Stimulated activated CD8-positive, alpha-beta memory T cell treated with anti-CD3 and anti-CD28 coated beads, Interleukin-4, amount 100 ng/mL, for 1 hour (primary cell): Measurements from ENCODE around the gene RAB11FIP4.

Experiments used
- DNase-seq, 2 donors: peaks; one replicate each; pipeline ENCODE4 v3.0.0-alpha.2; 2020; ENCODE audit warnings: low read depth in 2 of 2, low spot score in 1 of 2

Gene RAB11FIP4

DNA sequence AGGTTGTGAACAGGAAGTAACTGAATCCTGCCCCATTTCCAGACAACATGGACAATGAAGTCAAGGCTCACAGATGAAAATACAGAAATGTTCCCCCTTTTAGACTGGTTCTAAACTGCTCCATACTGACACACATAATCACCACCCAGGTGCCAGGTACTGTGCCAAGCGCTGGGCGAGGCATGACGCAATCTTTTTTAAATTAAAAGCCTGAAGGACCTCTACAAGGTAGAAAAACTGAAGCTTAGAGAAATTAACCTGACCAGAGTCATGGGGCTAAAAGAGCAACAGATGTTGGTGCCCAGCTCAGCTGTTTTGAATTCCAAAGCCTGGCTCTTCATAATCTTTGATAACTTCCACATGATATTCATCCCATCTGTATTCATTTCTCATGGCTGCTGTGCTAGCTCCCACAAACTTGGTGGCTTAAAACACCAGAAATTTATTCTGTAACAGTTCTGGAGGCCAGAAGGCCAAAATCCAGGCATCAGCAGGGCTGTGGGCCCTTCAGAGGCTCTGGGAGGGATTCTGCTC, 4.9 kb upstream of the RAB11FIP4 start:
- DNase-seq, result no peak

- no peak for DNase-seq
These were observed 4.0 kb upstream of the RAB11FIP4 start for GRCh38 chr17:31387438-31387837.

- no peak for DNase-seq
These were observed 3.1 kb upstream of the RAB11FIP4 start for GRCh38 chr17:31388351-31388750.

- no peak for DNase-seq
These were observed 2.5 kb upstream of the RAB11FIP4 start for GRCh38 chr17:31388770-31389656.

- no peak for DNase-seq
These were observed 1.7 kb upstream of the RAB11FIP4 start for GRCh38 chr17:31389657-31390381.

- no peak for DNase-seq
These were observed 1.1 kb upstream of the RAB11FIP4 start for GRCh38 chr17:31390426-31390747.

DNA sequence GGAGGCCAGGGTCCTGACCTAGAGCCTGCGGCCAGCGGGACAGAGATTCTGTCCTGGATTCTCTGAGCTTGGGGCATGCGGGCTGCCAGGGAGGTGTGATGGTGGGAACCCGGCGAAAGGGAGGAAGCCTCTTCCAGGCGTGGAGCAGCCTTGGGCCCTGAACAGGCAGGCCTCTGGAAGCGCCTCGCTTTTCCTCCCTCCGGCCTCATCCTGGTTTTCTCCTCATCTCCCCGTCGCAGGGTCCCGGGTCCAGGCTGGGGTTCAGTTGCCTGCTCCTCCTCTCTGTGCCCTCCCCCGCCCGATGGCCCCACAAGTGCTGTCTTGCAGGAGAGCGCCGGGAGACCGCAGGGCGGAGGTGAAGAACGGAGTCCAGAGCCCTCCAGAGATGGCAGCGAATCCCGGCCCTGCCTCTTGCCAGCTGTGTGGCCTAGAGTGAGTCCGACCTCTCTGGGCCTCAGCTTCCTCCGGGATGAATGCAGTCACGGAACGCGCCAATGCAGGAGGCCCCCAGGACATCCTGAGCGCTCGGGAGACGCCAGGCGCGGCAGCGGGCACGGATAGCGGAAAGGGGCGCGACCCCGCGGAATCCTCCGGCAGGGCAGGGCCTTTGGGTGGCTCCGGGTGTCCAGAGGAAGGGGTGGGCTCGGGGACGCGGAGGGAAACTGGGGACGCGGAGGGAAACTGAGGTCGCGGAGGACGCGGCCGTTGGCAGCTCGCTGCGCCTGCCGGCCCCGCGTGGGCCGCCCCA, 553 bp upstream of the RAB11FIP4 start:
- no peak for DNase-seq

GRCh38 chr17:31392002-31392855, 754 bp downstream of the RAB11FIP4 start:
- no peak for DNase-seq

- no peak for DNase-seq
These were observed 1.6 kb downstream of the RAB11FIP4 start for GRCh38 chr17:31392856-31393748.

DNA sequence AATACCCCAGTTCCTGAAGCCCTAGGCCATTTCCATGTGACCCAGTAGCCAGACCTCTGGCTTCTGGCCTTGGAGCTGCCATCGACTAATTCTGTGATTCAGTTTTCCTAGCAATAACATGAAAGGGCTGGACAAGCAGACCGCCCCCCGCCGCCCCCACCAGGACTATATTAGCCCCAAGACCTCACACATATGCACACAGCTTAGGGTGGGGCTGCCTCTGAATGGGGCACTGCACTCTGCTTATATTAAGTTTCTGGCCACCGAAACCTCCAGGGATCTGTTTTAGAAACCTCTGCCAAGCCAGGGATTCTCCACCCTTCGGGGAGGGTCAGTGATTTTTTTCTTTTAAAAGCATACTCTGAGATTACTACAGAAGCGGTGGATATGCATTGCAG, 2.3 kb downstream of the RAB11FIP4 start:
- DNase-seq, result no peak

DNA sequence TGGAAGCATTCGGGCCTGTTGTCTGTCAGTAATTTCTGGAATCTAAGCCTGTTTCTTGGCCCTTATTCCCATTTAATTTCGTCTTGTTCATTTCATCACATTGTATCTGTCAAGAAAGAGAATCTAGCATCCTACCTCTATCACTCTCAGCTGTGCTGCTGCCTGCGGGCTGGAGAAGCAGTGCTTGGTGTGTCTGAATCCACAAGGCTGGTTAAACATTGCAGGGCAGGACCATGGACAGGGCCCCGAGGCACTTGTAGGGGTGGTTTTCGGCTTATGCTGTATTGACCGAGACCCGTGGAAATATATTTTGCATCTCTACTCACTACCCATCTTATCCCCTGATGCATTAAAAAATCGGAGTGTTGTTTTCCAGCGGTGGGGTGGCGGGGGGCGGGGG, 3.1 kb downstream of the RAB11FIP4 start:
- DNase-seq, result no peak

DNA sequence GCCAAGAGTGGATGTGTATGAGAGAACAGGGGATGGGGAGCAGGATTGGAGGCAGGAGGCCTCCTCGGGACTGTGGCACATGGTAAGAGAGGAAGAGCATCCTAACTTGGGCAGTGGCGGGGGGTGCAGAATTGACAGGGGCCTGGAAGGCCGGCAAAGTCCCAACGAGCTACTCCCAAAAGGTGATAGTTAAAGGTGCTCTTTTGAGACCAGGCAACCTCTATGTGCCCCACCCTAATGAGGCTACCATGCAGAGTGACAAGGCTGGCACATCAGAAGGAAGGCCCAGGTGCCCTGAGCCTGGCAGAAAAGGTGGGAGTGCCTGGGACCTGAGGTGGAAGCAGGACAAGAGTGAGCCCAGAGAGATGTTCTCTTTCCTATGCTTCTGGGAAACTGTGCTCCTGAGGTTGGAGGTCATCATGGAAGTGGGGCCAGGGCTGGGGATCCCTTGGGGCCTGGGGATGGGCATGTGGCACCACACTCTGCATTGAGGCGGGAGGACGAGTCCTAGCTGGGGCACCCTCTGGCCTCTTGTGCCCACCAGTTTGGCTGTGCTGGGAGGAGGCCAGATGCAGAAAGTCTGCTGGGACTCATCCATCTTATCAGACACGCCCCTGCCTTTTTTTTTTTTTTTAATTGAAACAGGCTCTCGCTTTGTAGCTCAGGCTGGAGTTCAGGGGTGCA, 5.9 kb downstream of the RAB11FIP4 start:
- DNase-seq, result no peak

GRCh38 chr17:31398381-31399311, 7.2 kb downstream of the RAB11FIP4 start:
- DNase-seq, result no peak

GRCh38 chr17:31400481-31400950, 9.0 kb downstream of the RAB11FIP4 start:
- no peak for DNase-seq

DNA sequence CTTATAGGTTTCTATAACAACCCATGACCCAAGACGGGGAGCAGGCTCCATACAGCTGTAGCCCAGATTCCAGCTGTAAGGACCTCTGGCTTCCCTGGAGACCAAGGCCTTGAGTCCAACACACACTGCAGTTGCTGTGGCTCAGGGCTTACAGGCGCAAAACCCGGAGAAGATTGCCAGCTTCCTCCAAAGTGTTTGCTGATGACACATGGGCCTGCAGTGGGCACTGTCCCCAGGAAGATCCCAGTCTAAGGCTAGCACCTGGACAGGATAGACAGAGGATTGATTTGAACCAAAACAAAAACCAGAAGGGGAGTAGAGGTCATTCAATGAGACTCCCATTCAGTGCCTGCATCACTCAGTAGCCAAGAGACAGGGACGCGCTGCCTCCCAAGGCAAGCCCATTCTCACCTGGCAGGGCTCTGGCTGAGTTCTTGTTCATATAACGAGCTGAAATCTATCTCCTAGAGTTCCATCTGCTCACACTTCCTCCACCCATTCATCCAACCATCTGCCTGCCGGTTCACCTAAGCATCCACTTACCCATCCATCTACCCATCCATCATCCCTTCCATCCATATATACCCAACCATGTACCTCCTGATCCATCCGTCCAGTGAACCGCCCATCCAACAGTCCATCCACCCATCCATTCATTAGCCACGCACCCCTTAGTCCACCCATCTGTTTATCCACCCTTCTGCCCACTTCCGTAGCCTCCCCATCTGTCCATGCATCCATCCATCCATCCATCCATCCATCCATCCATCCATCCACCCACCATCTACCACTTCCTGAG, 10.2 kb downstream of the RAB11FIP4 start:
- DNase-seq, result no peak

DNA sequence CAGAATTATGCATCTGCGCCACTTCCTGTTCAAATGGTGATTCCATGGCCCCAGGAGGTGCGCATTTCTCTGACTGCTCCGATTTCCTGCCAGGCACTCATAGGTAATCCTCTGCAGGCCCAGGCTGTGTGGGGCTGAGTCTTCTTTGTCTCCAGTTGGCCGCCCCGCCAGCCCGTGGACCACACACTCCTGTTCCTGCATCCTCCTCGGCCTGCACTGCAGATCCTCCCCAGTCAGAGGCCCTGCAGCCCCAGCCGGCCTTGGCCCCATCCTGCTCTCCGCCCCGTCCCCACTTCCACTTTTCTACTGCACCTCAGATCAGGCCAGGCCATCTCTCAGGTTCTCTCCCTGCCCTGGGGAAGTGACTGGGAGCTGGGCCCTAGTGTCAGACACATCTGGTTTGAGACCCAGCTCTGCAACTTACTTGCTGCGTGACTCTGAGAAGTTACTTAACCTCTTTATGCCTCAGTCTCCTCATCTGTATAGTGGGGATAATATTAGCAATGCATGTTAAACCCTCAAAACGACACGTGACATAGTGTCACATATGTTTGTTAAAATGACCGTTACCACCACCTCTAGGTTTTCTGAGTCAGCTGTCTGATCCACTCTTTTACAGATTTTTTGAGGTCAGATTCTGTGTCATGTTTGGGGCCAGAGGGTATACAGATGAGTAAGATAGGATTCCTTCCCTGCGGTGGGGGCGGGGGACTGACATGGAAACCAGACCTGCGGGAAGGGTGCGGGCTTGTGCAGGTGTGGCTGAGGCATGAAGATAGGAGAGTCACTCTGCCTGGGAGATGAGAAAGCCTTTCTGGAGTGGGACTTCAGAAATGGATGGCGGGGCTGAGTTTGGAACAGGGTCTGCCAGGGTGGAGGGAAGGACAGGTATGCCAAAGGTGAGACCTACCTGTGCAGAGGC, 12.8 kb downstream of the RAB11FIP4 start:
- DNase-seq, result no peak
